A549 (cell line): ENCODE results near the gene DHRS12. TPM values are rescaled to one million over a fixed set of nuclear protein-coding genes. Genes with fewer than 3 reads are reported as not detected.

Experiments
- ATAC-seq, 2 experiments: fragments of 200-7000 bp in 1 of 2; fragments of >200 bp in 1 of 2; cut with Nextera tagmentation in 1 of 2; cut with Tn5 transposase in 1 of 2; 3 replicates each; pipeline versions ENCODE4 v1.8.0 to v1.9.1; 2018 to 2020; ENCODE audit warnings: mild to moderate bottlenecking in 1 of 2, moderate library complexity in 1 of 2
- CTCF ChIA-PET: fragments of 300-600 bp; sonication (Branson Sonifier 250); formaldehyde crosslinking; extraction: SDS; loops from one replicate; lab custom pipeline; 2021; ENCODE audit warnings: antibody characterized with exemption, inconsistent platforms; lab: Yijun Ruan, JAX
- POLR2A ChIA-PET: fragments of 350-600 bp; formaldehyde crosslinking; extraction: SDS; loops from one replicate; lab custom pipeline; 2021; ENCODE audit warnings: antibody characterized with exemption, inconsistent platforms; lab: Yijun Ruan, JAX
- DNase-seq, 2 experiments: peaks; one replicate each; pipeline versions ENCODE4 v3.0.0 to v3.0.0-alpha.2; 2011 to 2016; ENCODE audit warnings: low read depth in 1 of 2, low spot score in 1 of 2
- FAIRE-seq: peaks from 2 replicates; lab custom pipeline; 2011; peaks lifted over from hg19 to GRCh38; lab: Jason Lieb, UNC
- H3K27ac ChIP-seq, 2 experiments: fragments of >200 bp; sonication (Bioruptor Twin); formaldehyde crosslinking; 3 replicates each; pipeline ENCODE4 v1.5.1; 2016 to 2017
- H3K4me1 ChIP-seq: fragments of >200 bp; sonication (Bioruptor Twin); formaldehyde crosslinking; 3 replicates; pipeline ENCODE4 v1.6.1; 2016
- H3K4me2 ChIP-seq: fragments of >200 bp; sonication (Bioruptor Twin); formaldehyde crosslinking; 3 replicates; pipeline ENCODE4 v1.6.1; 2016
- H3K4me3 ChIP-seq: fragments of >200 bp; sonication (Bioruptor Twin); formaldehyde crosslinking; 3 replicates; pipeline ENCODE4 v1.5.1; 2016
- H3K9me3 ChIP-seq: fragments of >200 bp; sonication (Bioruptor Twin); formaldehyde crosslinking; 3 replicates; pipeline ENCODE4 v1.6.1; 2016
- CBX8 ChIP-seq: fragments of 200-600 bp; sonication (generic); IDR thresholded peaks from 2 replicates; pipeline ENCODE4 v1.6.1; 2016
- CEBPB ChIP-seq, 2 experiments: fragments of >200 bp in 1 of 2; sonication (Bioruptor Twin) in 1 of 2; formaldehyde crosslinking in 1 of 2; IDR thresholded peaks; 2 replicates each; pipeline ENCODE4 v1.6.1; 2012 to 2016
- CHD2 ChIP-seq: fragments of 150-350 bp; IDR thresholded peaks from 2 replicates; pipeline ENCODE4 v1.6.1; 2014; ENCODE audit warnings: low read length; ENCODE audit not compliant: partially characterized antibody
- FOSL2 ChIP-seq, 2 experiments: fragments of 450-650 bp in 1 of 2; fragments of >200 bp in 1 of 2; sonication (Bioruptor Twin) in 1 of 2; formaldehyde crosslinking; IDR thresholded peaks; 2 replicates each; pipeline versions ENCODE4 v1.5.0 to v1.6.1; 2016 to 2020; ENCODE audit warnings: mild to moderate bottlenecking in 1 of 2, moderate library complexity in 1 of 2
- GATA3 ChIP-seq: IDR thresholded peaks from 2 replicates; pipeline ENCODE4 v1.6.1; 2012; ENCODE audit warnings: borderline replicate concordance
- HDAC2 ChIP-seq: fragments of 200-600 bp; sonication (generic); IDR thresholded peaks from 2 replicates; pipeline ENCODE4 v1.6.1; 2016
- HEYL ChIP-seq: fragments of 250-450 bp; sonication (Bioruptor Pico); IDR thresholded peaks from 2 replicates; pipeline ENCODE4 v1.8.0; 2021; ENCODE audit warnings: mild to moderate bottlenecking, moderate library complexity
- HOXB13 ChIP-seq: fragments of 250-450 bp; sonication (Bioruptor Pico); IDR thresholded peaks from 2 replicates; pipeline ENCODE4 v1.5.0; 2020; ENCODE audit warnings: low read depth, mild to moderate bottlenecking, moderate library complexity
- KDM5A ChIP-seq: fragments of 200-600 bp; sonication (generic); IDR thresholded peaks from 2 replicates; pipeline ENCODE4 v1.6.1; 2016; ENCODE audit warnings: antibody characterized with exemption, mild to moderate bottlenecking
- MYC ChIP-seq: IDR thresholded peaks from 2 replicates; pipeline ENCODE4 v1.6.1; 2012; ENCODE audit warnings: mild to moderate bottlenecking, inconsistent platforms, low read length, improper control_type of control experiment, borderline replicate concordance
- NPAS2 ChIP-seq: fragments of 250-450 bp; sonication (Bioruptor Pico); IDR thresholded peaks from 2 replicates; pipeline ENCODE4 v1.8.0; 2022; ENCODE audit warnings: mild to moderate bottlenecking, moderate library complexity, borderline replicate concordance
- NR3C1 ChIP-seq: fragments of >200 bp; sonication (Bioruptor Twin); formaldehyde crosslinking; IDR thresholded peaks from 3 replicates; pipeline ENCODE4 v1.6.1; 2017
- PHF8 ChIP-seq: fragments of 200-600 bp; sonication (generic); IDR thresholded peaks from 2 replicates; pipeline ENCODE4 v1.6.1; 2016; ENCODE audit warnings: low read depth, mild to moderate bottlenecking, antibody characterized with exemption, moderate library complexity, borderline replicate concordance
- POLR2AphosphoS2 ChIP-seq: conservative IDR thresholded peaks from 2 replicates; pipeline ENCODE4 v1.6.1; 2012; ENCODE audit warnings: low read length, improper control_type of control experiment, inconsistent platforms
- RCOR1 ChIP-seq: fragments of 150-350 bp; IDR thresholded peaks from 2 replicates; pipeline ENCODE4 v1.6.1; 2014; ENCODE audit warnings: antibody characterized with exemption, low read length, low read depth
- SREBF2 ChIP-seq: fragments of 450-650 bp; IDR thresholded peaks from 2 replicates; pipeline ENCODE4 v1.6.1; 2014; ENCODE audit warnings: mild to moderate bottlenecking, moderate library complexity
- WGBS: methylation state at CpG from one replicate; pipeline ENCODE4 v1.1.6; 2017; ENCODE audit errors: missing lambda C conversion rate; 5-methylcytosine and 5-hydroxymethylcytosine counted together
- polyA plus RNA-seq, 4 experiments: library from polyadenylated mRNA; depleted of rRNA in 3 of 4; stranded (reverse); fragments of >200 nt; fragmentation: RNase III in 1 of 4; extraction: RNeasy Plus Mini Kit Qiagen cat#74134 plus additional on column Dnase treatment in 1 of 4; gene quantifications; 2 replicates in 3 of 4; 3 replicates in 1 of 4; pipeline ENCODE4 v1.2.3, GENCODE V29; 2011 to 2017
- TF ChIP-seq, protein P1 (sequence below): IDR thresholded peaks from 2 replicates; pipeline ENCODE4 v1.6.1; 2012
- TF ChIP-seq, protein P2 (sequence below): fragments of 200-600 bp; sonication (generic); IDR thresholded peaks from 2 replicates; pipeline ENCODE4 v1.6.1; 2016; ENCODE audit warnings: antibody characterized with exemption, mild to moderate bottlenecking, moderate library complexity
- TF ChIP-seq, protein P3 (sequence below): IDR thresholded peaks from 2 replicates; pipeline ENCODE4 v1.6.1; 2012; ENCODE audit warnings: low read depth, borderline replicate concordance
- TF ChIP-seq, protein P4 (sequence below): fragments of >200 bp; sonication (Bioruptor Twin); formaldehyde crosslinking; IDR thresholded peaks from 3 replicates; pipeline ENCODE4 v1.5.1; 2016
- TF ChIP-seq, protein P5 (sequence below): fragments of >200 bp; sonication (Bioruptor Twin); formaldehyde crosslinking; IDR thresholded peaks from 3 replicates; pipeline ENCODE4 v1.6.1; 2016
- TF ChIP-seq, protein P6 (sequence below): fragments of 250-450 bp; sonication (Bioruptor Pico); IDR thresholded peaks from 2 replicates; pipeline ENCODE4 v1.5.0; 2020; ENCODE audit warnings: low read depth, mild to moderate bottlenecking, moderate library complexity

DHRS12 gene
- polyA plus RNA-seq, 2 of the 4 experiments (the other 2 are of a cell fraction), result 4.2 to 7.5 TPM

DNA sequence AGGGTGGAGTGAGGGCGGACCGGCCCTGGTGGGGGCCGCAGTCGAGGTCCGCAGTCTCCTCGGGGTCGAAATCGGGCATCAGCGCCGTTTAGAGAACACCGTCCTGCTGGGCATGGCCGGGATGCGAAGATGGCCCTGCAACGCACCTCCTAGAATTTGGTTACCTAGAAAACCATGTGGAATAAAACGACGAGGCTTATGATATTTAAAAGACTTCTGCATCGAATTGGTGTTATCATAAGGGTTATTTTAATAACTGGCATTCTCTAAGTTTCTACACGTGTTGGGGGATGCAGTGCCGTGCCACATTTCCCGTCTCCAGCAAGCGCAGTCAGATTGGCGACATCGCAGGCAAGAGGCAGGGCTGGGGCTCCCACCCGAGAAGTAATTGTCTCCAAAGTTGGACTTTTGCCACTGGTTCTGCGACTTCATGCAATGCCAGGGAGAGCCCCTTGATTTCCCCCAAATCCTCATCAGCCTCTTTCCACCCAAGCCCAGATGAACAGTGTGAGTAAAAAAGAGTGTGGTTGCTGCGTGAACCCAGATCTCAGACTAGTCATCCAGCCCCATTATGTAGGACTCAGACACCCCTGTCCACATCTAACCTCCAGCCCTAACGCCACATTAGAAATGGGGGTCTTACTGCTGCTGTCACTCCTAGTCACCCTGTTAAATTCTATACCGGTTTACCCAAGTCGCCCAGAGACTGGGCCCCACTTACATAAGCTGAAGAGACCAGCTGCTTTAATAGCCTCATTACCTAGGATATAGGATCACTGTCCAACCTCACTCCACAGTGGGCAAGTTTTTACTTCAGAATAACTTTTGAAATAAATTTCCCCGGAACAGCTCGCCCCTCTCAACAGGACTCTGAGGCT is 571 bp upstream of the DHRS12 start:
- TF ChIP-seq FOSL2 (IDR thresholded peaks at IDR 0.05) (no peak), FOSL2 (CRISPR knock-in tag; IDR thresholded peaks at IDR 0.05) (no peak), POLR2AphosphoS2 (no peak), GATA3 (no peak)
- TF ChIP-seq, protein P1, sequence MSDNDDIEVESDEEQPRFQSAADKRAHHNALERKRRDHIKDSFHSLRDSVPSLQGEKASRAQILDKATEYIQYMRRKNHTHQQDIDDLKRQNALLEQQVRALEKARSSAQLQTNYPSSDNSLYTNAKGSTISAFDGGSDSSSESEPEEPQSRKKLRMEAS, result peak; percentile 64
- Histone ChIP-seq H3K4me2 (peak overlapping the region; percentile 83), H3K4me1 (peaks cover 25% of the 10 kb centered on the region), H3K9me3 (no peaks in the 10 kb centered on the region), H3K27ac (peak overlapping the region; percentile 99 to 100), H3K4me3 (peak overlapping the region; percentile 91)
- ChIA-PET CTCF (interaction anchor here (1.5 kb wide), 1 partner anchor 10 kb away, joined by 14 read pairs; no protein-coding TSS in a partner anchor), POLR2A (no interaction called here)
- FAIRE-seq (no peak), ATAC-seq (peak in 1 of 2 experiments; percentile 27; a peak in 3 of 6 replicates), DNase-seq (no peak)
- 61% methylated on average over 17 of the region's 31 CpGs for WGBS

DNA sequence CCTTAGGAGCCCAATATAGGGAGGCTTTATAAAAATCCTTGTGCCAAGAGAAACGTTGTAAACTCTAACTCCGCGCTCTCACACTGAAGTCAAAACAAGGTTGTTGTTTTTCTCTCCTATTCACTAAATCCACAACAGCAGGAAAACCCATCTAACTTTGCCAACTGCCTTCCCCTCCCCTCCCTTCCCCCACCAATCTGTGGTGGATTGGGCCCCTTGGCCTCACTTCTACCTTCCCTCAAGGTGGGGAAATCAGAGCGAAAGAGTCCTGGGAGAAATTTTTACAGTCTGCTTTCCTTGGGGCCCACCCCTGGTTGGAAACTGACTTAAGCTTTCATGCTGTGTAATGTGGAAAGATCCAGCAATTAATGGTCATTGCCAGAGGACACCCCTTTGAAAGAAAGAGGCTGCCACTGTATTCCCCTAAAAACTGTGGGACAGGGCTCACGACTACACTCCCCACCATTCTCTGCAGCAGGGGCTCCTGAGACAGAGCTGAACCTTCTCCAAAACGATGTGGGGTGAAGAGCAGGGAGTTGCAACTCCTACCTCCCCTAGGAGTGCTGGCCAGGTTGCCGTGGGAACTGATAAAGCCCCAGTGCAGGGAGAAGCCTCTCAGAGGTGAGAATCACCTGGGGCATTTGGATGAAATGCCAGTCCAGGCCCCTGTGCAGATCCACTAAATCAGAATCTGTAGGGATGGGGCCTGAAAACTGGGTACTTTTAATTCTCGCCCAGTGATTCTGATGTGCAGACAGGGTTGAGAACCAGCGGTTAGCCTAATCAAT is 1.1 kb downstream of the DHRS12 start:
- ChIA-PET POLR2A (interaction anchor here (1.1 to 1.6 kb wide), 2 partner anchors 350 to 357 kb away, joined by 3 to 8 read pairs; partner anchors contain the start of genes INTS6 and NEK3), CTCF (interaction anchor here (0.6 to 2.0 kb wide), 3 partner anchors 12 to 358 kb away, joined by 3 to 4 read pairs (median 3); no protein-coding TSS in a partner anchor)
- no peak for DNase-seq
- no peak for FAIRE-seq
- Histone ChIP-seq H3K4me3 (peak overlapping the region; percentile 91), H3K4me2 (peak overlapping the region; percentile 83), H3K9me3 (no peaks in the 10 kb centered on the region), H3K4me1 (peaks cover 25% of the 10 kb centered on the region), H3K27ac (peak overlapping the region; percentile 99 to 100)
- TF ChIP-seq FOSL2 (IDR thresholded peaks at IDR 0.05) (no peak), FOSL2 (CRISPR knock-in tag; IDR thresholded peaks at IDR 0.05) (no peak), GATA3 (no peak), MYC (no peak), HEYL (CRISPR knock-in tag) (no peak), NR3C1 (no peak), CEBPB (IDR thresholded peaks at IDR 0.05) (no peak), HOXB13 (CRISPR knock-in tag) (no peak), KDM5A (no peak), PHF8 (no peak), NPAS2 (CRISPR knock-in tag) (no peak), CHD2 (no peak), RCOR1 (no peak), CBX8 (no peak), SREBF2 (no peak), HDAC2 (no peak)
- TF ChIP-seq, protein P2, sequence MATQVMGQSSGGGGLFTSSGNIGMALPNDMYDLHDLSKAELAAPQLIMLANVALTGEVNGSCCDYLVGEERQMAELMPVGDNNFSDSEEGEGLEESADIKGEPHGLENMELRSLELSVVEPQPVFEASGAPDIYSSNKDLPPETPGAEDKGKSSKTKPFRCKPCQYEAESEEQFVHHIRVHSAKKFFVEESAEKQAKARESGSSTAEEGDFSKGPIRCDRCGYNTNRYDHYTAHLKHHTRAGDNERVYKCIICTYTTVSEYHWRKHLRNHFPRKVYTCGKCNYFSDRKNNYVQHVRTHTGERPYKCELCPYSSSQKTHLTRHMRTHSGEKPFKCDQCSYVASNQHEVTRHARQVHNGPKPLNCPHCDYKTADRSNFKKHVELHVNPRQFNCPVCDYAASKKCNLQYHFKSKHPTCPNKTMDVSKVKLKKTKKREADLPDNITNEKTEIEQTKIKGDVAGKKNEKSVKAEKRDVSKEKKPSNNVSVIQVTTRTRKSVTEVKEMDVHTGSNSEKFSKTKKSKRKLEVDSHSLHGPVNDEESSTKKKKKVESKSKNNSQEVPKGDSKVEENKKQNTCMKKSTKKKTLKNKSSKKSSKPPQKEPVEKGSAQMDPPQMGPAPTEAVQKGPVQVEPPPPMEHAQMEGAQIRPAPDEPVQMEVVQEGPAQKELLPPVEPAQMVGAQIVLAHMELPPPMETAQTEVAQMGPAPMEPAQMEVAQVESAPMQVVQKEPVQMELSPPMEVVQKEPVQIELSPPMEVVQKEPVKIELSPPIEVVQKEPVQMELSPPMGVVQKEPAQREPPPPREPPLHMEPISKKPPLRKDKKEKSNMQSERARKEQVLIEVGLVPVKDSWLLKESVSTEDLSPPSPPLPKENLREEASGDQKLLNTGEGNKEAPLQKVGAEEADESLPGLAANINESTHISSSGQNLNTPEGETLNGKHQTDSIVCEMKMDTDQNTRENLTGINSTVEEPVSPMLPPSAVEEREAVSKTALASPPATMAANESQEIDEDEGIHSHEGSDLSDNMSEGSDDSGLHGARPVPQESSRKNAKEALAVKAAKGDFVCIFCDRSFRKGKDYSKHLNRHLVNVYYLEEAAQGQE, result no peak
- TF ChIP-seq, protein P3, sequence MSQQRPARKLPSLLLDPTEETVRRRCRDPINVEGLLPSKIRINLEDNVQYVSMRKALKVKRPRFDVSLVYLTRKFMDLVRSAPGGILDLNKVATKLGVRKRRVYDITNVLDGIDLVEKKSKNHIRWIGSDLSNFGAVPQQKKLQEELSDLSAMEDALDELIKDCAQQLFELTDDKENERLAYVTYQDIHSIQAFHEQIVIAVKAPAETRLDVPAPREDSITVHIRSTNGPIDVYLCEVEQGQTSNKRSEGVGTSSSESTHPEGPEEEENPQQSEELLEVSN, result no peak
- TF ChIP-seq, protein P4, sequence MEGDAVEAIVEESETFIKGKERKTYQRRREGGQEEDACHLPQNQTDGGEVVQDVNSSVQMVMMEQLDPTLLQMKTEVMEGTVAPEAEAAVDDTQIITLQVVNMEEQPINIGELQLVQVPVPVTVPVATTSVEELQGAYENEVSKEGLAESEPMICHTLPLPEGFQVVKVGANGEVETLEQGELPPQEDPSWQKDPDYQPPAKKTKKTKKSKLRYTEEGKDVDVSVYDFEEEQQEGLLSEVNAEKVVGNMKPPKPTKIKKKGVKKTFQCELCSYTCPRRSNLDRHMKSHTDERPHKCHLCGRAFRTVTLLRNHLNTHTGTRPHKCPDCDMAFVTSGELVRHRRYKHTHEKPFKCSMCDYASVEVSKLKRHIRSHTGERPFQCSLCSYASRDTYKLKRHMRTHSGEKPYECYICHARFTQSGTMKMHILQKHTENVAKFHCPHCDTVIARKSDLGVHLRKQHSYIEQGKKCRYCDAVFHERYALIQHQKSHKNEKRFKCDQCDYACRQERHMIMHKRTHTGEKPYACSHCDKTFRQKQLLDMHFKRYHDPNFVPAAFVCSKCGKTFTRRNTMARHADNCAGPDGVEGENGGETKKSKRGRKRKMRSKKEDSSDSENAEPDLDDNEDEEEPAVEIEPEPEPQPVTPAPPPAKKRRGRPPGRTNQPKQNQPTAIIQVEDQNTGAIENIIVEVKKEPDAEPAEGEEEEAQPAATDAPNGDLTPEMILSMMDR, result no peak
- TF ChIP-seq, protein P5, sequence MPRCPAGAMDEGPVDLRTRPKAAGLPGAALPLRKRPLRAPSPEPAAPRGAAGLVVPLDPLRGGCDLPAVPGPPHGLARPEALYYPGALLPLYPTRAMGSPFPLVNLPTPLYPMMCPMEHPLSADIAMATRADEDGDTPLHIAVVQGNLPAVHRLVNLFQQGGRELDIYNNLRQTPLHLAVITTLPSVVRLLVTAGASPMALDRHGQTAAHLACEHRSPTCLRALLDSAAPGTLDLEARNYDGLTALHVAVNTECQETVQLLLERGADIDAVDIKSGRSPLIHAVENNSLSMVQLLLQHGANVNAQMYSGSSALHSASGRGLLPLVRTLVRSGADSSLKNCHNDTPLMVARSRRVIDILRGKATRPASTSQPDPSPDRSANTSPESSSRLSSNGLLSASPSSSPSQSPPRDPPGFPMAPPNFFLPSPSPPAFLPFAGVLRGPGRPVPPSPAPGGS, result no peak
- TF ChIP-seq, protein P6, sequence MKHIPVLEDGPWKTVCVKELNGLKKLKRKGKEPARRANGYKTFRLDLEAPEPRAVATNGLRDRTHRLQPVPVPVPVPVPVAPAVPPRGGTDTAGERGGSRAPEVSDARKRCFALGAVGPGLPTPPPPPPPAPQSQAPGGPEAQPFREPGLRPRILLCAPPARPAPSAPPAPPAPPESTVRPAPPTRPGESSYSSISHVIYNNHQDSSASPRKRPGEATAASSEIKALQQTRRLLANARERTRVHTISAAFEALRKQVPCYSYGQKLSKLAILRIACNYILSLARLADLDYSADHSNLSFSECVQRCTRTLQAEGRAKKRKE (CRISPR knock-in tag), result no peak
- WGBS, result 73% methylated on average over 9 of the region's 9 CpGs
- no peak; a peak in 1 of 6 replicates for ATAC-seq
